HG03060 (cell line): ENCODE results near the gene SPSB1.

Experiments
- ATAC-seq: cut with Tn5 transposase; IDR thresholded peaks from one replicate; pipeline ENCODE4 v1.9.1; 2021; ENCODE audit warnings: low read depth, moderate number of reproducible peaks; ENCODE audit not compliant: unreplicated experiment

The SPSB1 gene

DNA sequence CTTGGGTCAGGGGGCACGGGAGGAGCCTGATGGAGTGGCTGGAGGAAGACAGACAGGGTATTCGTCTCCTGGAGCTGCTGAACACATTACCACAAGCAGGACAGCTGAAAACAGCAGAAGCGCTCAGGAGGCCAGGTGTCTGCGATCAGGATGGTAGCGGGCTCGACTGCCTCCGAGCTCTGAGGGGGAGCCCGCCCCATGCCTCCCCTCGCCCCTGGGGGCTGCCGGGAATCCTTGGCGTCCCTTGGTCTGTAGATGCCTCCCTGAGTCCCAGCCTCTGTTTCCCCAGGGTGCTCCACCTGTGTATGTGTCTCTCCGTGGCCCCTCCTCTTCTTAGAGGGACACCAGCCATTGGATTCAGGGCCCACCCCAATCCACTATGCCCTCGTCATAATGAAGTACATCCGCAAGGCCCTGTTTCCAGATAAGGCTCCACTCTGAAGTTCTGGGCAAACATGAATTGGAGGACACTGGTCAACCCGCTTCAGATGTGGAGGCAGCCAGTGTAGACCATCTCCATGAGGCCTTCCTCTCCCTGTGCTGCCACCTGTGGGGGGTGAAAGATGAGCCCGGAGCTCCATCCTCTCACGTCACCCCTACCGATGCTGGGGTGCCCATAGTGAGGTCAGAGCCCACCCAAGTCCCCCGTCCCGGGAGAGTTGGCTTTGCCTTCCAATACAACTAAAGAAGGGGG, 67.8 kb downstream of the SPSB1 start:
- ATAC-seq, result no peak

DNA sequence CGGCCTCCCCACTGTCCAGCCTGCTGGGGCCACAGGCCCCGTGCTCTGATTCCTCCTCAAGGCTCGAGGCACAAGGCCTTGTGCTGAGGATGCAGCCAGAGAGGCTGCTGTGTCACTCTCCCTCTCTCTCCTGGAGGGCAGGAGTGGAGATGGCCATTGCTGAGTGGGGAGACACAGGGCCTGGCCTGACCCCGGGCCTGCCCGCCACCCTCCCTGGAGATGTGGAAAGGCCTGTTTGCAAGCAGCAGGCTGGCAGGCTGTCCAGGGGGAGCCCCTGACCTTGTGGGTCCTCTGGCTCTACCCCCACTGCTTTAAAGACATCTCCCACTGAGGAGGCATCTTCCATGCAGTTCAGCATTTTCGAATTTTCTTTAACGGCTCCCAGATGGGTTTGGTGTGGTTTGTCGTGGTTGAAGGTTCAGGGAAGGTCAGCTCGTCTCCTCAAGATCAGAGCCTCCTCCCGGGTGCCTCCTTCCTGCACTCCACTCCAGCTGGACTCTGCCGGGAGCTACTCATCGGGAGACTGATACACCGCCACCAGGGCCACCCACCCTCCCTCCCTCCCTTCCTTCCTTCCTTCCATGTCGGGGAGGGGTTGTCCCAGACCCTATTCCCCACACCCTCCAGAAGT, 69.1 kb downstream of the SPSB1 start:
- ATAC-seq, result no peak

DNA sequence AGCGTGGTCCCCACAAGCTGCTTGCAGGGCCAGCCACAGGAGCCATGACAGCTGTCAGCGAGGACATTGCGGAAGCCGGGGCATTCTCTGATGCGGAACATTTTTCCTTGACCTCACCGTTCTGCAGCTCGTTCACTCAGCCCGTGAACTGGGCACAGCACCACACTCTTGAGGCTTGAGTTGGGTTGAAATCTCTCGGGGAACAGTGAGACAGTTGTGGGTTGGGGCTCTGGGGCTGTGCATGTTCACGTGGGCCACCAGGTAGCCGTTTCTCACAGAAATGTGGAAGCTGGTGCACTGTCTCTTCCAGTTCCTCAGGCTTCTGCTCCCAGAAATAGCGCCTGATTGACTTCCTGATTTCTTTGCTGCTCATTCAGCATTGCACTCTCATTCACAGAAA, 69.8 kb downstream of the SPSB1 start:
- no peak for ATAC-seq

- no peak for ATAC-seq
These were observed 70.4 kb downstream of the SPSB1 start for GRCh38 chr1:9363061-9363471.

DNA sequence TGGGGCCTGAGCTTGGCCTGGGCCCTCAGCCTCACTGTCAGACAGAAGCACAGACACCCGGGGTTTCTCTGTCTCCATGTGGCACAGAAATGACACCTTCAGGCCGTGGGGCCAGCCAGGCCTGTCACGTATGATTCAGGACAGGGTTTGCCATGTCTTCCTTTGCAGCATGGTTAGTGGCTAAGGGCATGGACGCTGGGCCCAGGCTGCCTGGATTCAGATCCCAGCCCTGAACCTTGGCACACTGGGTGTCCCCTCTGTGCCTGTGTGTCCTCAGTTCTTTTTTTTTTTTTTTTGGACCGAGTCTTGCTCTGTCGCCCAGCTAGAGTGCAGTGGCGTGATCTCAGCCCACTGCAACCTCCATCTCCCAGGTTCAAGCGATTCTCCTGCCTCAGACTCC, 73.6 kb downstream of the SPSB1 start:
- ATAC-seq, result no peak

DNA sequence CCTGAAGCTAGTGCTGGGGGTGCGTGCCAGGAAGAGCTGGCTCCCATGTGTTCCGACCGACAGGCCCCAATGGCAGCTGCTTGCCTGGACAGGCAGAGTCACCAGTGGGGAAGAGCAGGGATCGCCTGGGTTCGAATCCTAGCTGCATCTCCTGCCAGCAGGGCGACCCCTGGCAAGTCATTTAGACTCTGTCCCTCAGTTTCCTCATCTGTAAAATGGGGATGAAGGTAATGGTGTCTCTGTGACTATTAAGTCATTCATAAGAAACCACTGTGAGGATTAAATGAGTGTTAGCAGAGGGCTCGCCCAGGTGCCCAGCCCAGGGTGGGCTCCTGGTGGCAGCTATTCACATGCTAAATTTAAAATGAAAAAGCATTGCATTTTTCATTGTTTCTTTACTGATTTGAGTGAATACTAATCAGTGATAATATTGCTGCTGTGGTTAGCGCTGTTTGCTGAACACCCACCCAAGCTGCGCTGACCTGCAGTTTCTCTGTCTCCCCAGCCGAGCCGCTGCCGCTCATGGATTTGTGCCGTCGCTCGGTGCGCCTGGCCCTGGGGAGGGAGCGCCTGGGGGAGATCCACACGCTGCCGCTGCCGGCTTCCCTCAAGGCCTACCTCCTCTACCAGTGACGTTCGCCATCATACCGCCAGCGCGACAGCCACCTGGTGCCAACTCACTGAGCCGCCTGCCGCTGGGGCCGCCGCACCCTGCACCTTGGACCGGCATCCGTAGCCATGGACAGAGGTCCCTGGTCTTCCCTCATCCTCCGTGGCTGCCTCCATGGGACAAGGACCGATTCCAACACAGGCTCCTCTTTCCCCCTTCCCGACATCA, 74.5 kb downstream of the SPSB1 start:
- no peak for ATAC-seq

DNA sequence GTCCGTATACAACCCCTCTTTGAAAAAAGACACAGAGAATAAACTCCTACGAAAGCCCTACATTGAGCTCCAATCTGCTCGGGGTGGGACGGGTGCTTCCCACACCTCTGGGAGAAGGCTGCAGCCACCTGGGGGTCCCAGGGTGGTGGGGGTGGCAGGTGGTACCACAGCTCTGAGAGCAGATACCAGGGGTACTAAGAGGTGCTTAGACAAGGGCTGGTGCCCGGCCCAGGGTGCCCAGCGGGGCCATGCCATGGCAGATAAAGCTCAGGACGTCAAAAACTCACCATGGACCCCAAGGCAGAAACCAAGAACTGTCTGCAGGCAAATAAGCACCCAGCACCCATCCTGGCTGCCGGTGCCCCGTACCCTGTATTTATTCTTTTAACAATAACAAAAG, 75.1 kb downstream of the SPSB1 start:
- ATAC-seq, result no peak

DNA sequence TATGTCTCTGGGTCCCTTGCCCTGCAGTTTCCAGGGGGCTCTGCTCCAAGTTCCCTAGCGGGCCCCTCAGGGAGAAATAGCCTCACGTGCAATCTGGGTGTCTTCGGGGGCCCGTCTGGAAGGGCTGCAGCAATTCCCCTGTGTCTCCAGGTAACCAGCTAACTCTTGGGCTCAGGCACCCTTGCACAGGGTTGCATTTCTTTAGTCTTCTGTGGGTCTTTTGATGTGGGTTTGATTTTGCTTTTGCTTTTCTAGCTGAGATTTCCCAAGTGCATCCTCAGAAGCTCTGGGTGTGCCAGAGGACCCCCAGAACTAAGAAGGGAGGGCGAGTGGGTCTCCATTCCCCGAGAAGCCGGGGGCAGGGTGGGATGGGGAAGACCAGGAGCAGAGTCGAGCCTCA, 75.7 kb downstream of the SPSB1 start:
- ATAC-seq, result no peak

- no peak for ATAC-seq
These were observed 77.5 kb downstream of the SPSB1 start for GRCh38 chr1:9369964-9370788.

DNA sequence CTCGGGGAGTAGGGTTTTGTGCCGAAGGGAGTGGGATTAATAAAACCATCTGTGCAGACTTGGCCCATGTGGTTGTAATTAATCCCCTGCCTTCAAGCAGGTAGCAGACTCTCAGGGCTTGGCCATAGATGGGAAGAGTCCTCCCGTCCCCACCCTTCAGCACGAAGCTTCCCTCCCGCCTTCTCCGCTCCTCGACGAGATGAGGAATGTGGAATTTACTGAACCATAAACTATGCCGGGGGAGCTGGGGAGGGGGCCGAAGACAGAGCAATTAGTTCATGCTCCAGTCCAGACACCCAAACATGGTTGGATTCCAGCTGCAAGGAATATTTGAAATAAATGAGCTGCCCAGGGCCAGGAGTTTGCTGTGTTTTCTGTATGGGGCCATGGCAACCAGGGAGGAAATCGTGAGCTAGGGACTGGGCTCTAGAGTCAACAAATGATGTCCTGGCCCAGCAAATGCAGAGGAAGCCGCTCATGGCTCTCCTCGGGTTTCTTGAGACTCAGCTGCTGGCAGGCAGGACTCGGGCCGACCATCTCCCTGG, 78.8 kb downstream of the SPSB1 start:
- no peak for ATAC-seq

DNA sequence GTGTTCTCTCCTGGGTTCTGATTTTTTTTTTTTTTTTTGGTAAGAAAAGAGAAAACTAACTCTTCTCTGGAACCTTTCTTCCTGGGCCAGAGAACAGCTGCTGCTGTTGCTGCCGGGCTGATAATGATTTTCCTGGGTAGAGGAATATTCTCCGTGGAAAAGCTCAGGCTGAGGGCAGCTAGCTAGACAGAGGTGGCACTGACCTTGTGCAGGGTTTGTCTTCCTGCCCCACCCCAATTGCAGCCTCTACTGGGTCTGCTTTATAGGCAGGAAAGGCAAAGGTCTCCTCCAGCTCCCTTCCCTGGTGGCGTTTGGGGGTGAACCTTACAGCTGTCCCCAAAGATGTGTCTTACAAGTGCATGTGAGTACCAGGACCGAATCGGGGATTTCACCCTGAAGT, 79.3 kb downstream of the SPSB1 start:
- ATAC-seq, result no peak

DNA sequence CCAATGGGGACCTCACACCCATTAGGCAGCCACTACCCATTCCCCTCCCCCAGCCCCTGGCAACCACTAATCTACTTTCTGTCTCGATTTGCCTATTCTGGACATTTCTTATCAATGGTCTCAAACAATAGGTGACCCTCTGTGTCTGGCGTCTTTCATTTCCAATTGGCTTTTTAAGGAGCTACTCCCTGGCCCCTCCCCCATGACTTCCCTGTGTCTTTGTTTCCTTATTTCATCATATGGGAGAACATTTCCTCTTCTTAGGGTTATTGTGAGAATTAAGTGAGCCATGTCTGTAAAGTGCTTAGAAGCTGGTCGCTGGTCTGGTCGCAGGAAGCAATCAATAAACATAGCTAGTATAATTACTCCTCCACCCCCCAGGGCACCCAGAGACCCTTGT, 80.9 kb downstream of the SPSB1 start:
- ATAC-seq, result no peak

- no peak for ATAC-seq
These were observed 82.2 kb downstream of the SPSB1 start for GRCh38 chr1:9374748-9375341.

DNA sequence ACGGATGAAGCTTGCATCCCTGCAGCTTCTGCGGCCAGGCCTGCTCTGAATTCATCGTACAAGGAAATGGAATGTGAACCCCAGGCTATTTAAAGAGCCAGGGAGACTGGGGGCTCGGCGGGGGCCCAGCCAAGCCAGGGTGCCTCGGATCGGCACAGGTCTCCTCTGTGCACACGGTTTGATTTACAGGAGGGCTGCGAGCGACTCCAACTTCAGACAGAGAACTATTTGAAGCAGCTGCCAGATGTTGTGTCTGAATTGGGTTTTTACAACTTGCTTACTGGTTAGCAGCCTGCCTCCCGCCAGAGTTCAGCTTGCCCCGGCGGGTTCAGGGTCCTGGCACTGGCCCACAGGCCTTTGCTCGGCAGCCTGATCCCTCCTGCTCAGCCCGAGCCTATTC, 83.2 kb downstream of the SPSB1 start:
- no peak for ATAC-seq

DNA sequence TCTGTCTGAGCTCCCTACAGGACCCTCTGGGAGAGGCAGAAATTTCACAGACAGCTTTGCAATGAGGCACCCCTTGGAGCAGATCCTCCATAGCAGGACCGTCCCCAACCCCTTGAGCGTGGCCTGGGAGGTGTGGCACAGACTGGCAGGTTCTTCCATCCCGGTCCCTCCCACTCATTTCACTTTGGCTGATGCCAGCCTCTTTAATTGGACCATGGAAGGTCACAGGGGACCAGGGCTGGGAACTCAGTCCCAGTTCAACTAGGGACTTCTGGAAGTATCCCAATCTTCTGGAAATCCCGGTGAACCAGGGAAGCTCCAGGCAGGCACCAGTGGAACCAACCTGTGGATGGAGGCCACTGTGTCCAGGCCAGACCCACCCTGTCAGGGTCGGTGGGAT, 83.7 kb downstream of the SPSB1 start:
- ATAC-seq, result no peak

- no peak for ATAC-seq
These were observed 84.2 kb downstream of the SPSB1 start for GRCh38 chr1:9376886-9377333.

GRCh38 chr1:9378801-9379200, 86.1 kb downstream of the SPSB1 start:
- ATAC-seq, result no peak

- no peak for ATAC-seq
These were observed 88.0 kb downstream of the SPSB1 start for GRCh38 chr1:9380711-9381110.

- no peak for ATAC-seq
These were observed 90.2 kb downstream of the SPSB1 start for GRCh38 chr1:9382643-9383491.
